HEK293T (cell line): Measurements from ENCODE around the gene PAQR7.

ENCODE experiments used
- CTCF ChIA-PET: fragments of 350-600 bp; formaldehyde crosslinking; extraction: SDS; loops from one replicate; lab custom pipeline; 2021; ENCODE audit warnings: antibody characterized with exemption, inconsistent platforms; lab: Yijun Ruan, JAX
- POLR2A ChIA-PET: fragments of 350-600 bp; formaldehyde crosslinking; extraction: SDS; loops from one replicate; lab custom pipeline; 2020; ENCODE audit warnings: antibody characterized with exemption, inconsistent platforms; lab: Yijun Ruan, JAX
- DNase-seq: peaks from one replicate; pipeline ENCODE4 v3.0.0; 2012; ENCODE audit warnings: mixed read lengths; ENCODE audit errors: extremely low spot score
- ARNT ChIP-seq: fragments of 450-650 bp; IDR thresholded peaks from 2 replicates; pipeline ENCODE4 v1.6.1; 2017; ENCODE audit warnings: mild to moderate bottlenecking
- BHLHE40 ChIP-seq: fragments of 450-650 bp; IDR thresholded peaks from 2 replicates; pipeline ENCODE4 v1.6.1; 2016; ENCODE audit warnings: mild to moderate bottlenecking, moderate library complexity, borderline replicate concordance
- CTBP1 ChIP-seq: fragments of 450-650 bp; IDR thresholded peaks from 2 replicates; pipeline ENCODE4 v1.6.1; 2016; ENCODE audit warnings: borderline replicate concordance
- ELF4 ChIP-seq: fragments of 450-650 bp; IDR thresholded peaks from 2 replicates; pipeline ENCODE4 v1.6.1; 2017; ENCODE audit warnings: antibody characterized with exemption
- FOXA1 ChIP-seq: fragments of 450-650 bp; IDR thresholded peaks from 2 replicates; pipeline ENCODE4 v1.6.1; 2016; ENCODE audit warnings: mild to moderate bottlenecking
- FOXK2 ChIP-seq: fragments of 450-650 bp; IDR thresholded peaks from 2 replicates; pipeline ENCODE4 v1.6.1; 2016; ENCODE audit warnings: mild to moderate bottlenecking
- FOXM1 ChIP-seq: fragments of 450-650 bp; IDR thresholded peaks from 2 replicates; pipeline ENCODE4 v1.6.1; 2017; ENCODE audit warnings: mild to moderate bottlenecking, borderline replicate concordance
- HDGF ChIP-seq: fragments of 450-650 bp; IDR thresholded peaks from 2 replicates; pipeline ENCODE4 v1.6.1; 2017; ENCODE audit warnings: antibody characterized with exemption, borderline replicate concordance
- L3MBTL2 ChIP-seq: fragments of 450-650 bp; conservative IDR thresholded peaks from 2 replicates; pipeline ENCODE4 v1.6.1; 2016; ENCODE audit warnings: mild to moderate bottlenecking
- LEF1 ChIP-seq: fragments of 450-650 bp; IDR thresholded peaks from 2 replicates; pipeline ENCODE4 v1.6.1; 2017; ENCODE audit warnings: mild to moderate bottlenecking, borderline replicate concordance
- NFRKB ChIP-seq: fragments of 450-650 bp; IDR thresholded peaks from 2 replicates; pipeline ENCODE4 v1.6.1; 2016; ENCODE audit warnings: mild to moderate bottlenecking, moderate library complexity
- PKNOX1 ChIP-seq: fragments of 450-650 bp; IDR thresholded peaks from 2 replicates; pipeline ENCODE4 v1.6.1; 2016
- SP1 ChIP-seq: fragments of 450-650 bp; IDR thresholded peaks from 2 replicates; pipeline ENCODE4 v1.6.1; 2017
- SUZ12 ChIP-seq: fragments of 450-650 bp; IDR thresholded peaks from 2 replicates; pipeline ENCODE4 v1.6.1; 2016; ENCODE audit warnings: mild to moderate bottlenecking
- TARDBP ChIP-seq: fragments of 450-650 bp; IDR thresholded peaks from 2 replicates; pipeline ENCODE4 v1.6.1; 2016
- ZNF384 ChIP-seq: fragments of 450-650 bp; IDR thresholded peaks from 2 replicates; pipeline ENCODE4 v1.6.1; 2016

The PAQR7 gene

GRCh38 chr1:25904943-25905679 lies 29.6 kb upstream of the PAQR7 start:
- peak; percentile 96 for DNase-seq
- TF ChIP-seq ZNF384 = no peak
- no peak for TF ChIP-seq SUZ12
- no peak for TF ChIP-seq PKNOX1
- TF ChIP-seq FOXM1 = no peak
- no peak for TF ChIP-seq TARDBP
- no peak for TF ChIP-seq ARNT
- TF ChIP-seq CTBP1 = no peak
- TF ChIP-seq L3MBTL2 = no peak
- no peak for TF ChIP-seq SP1
- TF ChIP-seq FOXK2 = no peak
- no peak for TF ChIP-seq ELF4
- no peak for TF ChIP-seq FOXA1
- no peak for TF ChIP-seq LEF1
- no peak for TF ChIP-seq HDGF

GRCh38 chr1:25903986-25904385 lies 28.5 kb upstream of the PAQR7 start:
- CTCF ChIA-PET = interaction anchor here (0.6 to 2.0 kb wide), 3 partner anchors 8 to 95 kb away, joined by 4 to 16 read pairs (median 4); no protein-coding TSS in a partner anchor
- no peak for DNase-seq
- TF ChIP-seq BHLHE40 (no peak), SP1 (no peak), NFRKB (no peak), SUZ12 (no peak), ELF4 (no peak), FOXM1 (no peak), FOXA1 (no peak), PKNOX1 (no peak), FOXK2 (no peak), ARNT (no peak), CTBP1 (no peak), ZNF384 (no peak), HDGF (no peak)
- POLR2A ChIA-PET = interaction anchor here (2.0 to 3.7 kb wide), 2 partner anchors 8 to 94 kb away, joined by 10 to 17 read pairs; partner anchors contain the start of gene PAFAH2

More at GRCh38 chr1:25904943-25905679, 29.6 kb upstream of the PAQR7 start:
- ChIA-PET CTCF (interaction anchor here (1.3 to 2.0 kb wide), 3 partner anchors 9 to 94 kb away, joined by 3 to 16 read pairs (median 4); partner anchors contain the start of gene PAFAH2), POLR2A (interaction anchor here (1.4 to 3.7 kb wide), 4 partner anchors 9 to 131 kb away, joined by 3 to 17 read pairs (median 8); partner anchors contain the start of gene PAFAH2)

- POLR2A ChIA-PET = interaction anchor here (2.9 kb wide), 1 partner anchor 95 kb away, joined by 12 read pairs; the partner anchor contains the start of gene PAFAH2
- TF ChIP-seq LEF1 (no peak), ELF4 (no peak), L3MBTL2 (no peak), CTBP1 (no peak)
- DNase-seq = no peak
- CTCF ChIA-PET = interaction anchor here (0.8 kb wide), 1 partner anchor 95 kb away, joined by 4 read pairs; the partner anchor contains the start of gene PAFAH2
Observed at GRCh38 chr1:25902462-25902861, 27.0 kb upstream of the PAQR7 start.

- no peak for DNase-seq
- TF ChIP-seq ELF4 (no peak), HDGF (no peak), SUZ12 (no peak), ARNT (no peak), SP1 (no peak), LEF1 (no peak), L3MBTL2 (no peak), NFRKB (no peak), FOXK2 (no peak), FOXM1 (no peak), BHLHE40 (no peak), PKNOX1 (no peak), ZNF384 (no peak), CTBP1 (no peak), FOXA1 (no peak)
- ChIA-PET POLR2A (interaction anchor here (6.5 kb wide), 1 partner anchor 97 kb away, joined by 61 read pairs; the partner anchor contains the start of gene PAFAH2), CTCF (no interaction called here)
Observed at GRCh38 chr1:25900219-25900618, 24.7 kb upstream of the PAQR7 start.

GRCh38 chr1:25899792-25900191 lies 24.3 kb upstream of the PAQR7 start:
- POLR2A ChIA-PET = interaction anchor here (6.5 kb wide), 1 partner anchor 98 kb away, joined by 61 read pairs; the partner anchor contains the start of gene PAFAH2
- TF ChIP-seq NFRKB (no peak), ELF4 (no peak), CTBP1 (no peak), ZNF384 (no peak), PKNOX1 (no peak), L3MBTL2 (no peak), FOXA1 (no peak), LEF1 (no peak), TARDBP (no peak), FOXK2 (no peak), FOXM1 (no peak), HDGF (no peak), BHLHE40 (no peak), ARNT (no peak), SUZ12 (no peak)
- CTCF ChIA-PET = no interaction called here
- no peak for DNase-seq
